Upper lobe of left lung (tissue), 6 donors: ENCODE results near the gene TRIM59. TPM values are rescaled to one million over a fixed set of nuclear protein-coding genes. Genes with fewer than 3 reads are reported as not detected.

Source experiments
- ATAC-seq, 2 donors: fragments of 200-7000 bp; cut with Tn5 transposase; one replicate each; pipeline ENCODE4 v1.9.1; 2022; ENCODE audit warnings: mild to moderate bottlenecking in 2 of 2, moderate library complexity in 2 of 2; ENCODE audit not compliant: low FRiP score in 2 of 2
- DNase-seq, 2 donors: peaks; one replicate each; pipeline ENCODE4 v3.0.0-alpha.2; 2019 to 2020
- H3K27ac ChIP-seq, 4 donors: fragments of 200-600 bp; sonication (generic); one replicate each; pipeline ENCODE4 v1.5.1; 2016 to 2019
- H3K27me3 ChIP-seq, 4 donors: fragments of 200-600 bp; sonication (generic); one replicate each; pipeline ENCODE4 v1.5.1; 2017 to 2019
- H3K36me3 ChIP-seq, 4 donors: fragments of 200-600 bp; sonication (generic); one replicate each; pipeline ENCODE4 v1.5.1; 2016 to 2019
- H3K4me1 ChIP-seq, 4 donors: fragments of 200-600 bp; sonication (generic); one replicate each; pipeline ENCODE4 v1.5.1; 2018 to 2019
- H3K4me3 ChIP-seq, 4 donors: fragments of 200-600 bp; sonication (generic); one replicate each; pipeline ENCODE4 v1.5.1; 2017 to 2019; ENCODE audit warnings: mild to moderate bottlenecking in 2 of 4, moderate library complexity in 1 of 4
- H3K9me3 ChIP-seq, 4 donors: fragments of 200-600 bp; sonication (generic); one replicate each; pipeline ENCODE4 v1.5.1; 2018 to 2019
- EP300 ChIP-seq, 4 donors: sonication (generic); formaldehyde crosslinking; IDR thresholded peaks; one replicate each; pipeline ENCODE4 v1.5.1; 2017; ENCODE audit warnings: antibody characterized with exemption in 4 of 4, control low read depth in 2 of 4
- POLR2A ChIP-seq, 4 donors: fragments of 450-650 bp; IDR thresholded peaks; one replicate each; pipeline ENCODE4 v1.5.1; 2016 to 2017; ENCODE audit warnings: antibody characterized with exemption in 4 of 4, mild to moderate bottlenecking in 2 of 4
- POLR2AphosphoS5 ChIP-seq, 2 donors: sonication (generic); formaldehyde crosslinking; IDR thresholded peaks; one replicate each; pipeline ENCODE4 v1.5.1; 2017; ENCODE audit warnings: antibody characterized with exemption in 2 of 2
- WGBS, 2 donors: methylation state at CpG; one replicate each; pipeline ENCODE4 v1.1.5; 2017 to 2018; 5-methylcytosine and 5-hydroxymethylcytosine counted together
- total RNA-seq, 6 donors: library from RNA; depleted of rRNA in 4 of 6; stranded (reverse); fragments of >200 nt in 4 of 6; gene quantifications; one replicate each; pipeline versions ENCODE4 v1.1.0 to v1.2.1, GENCODE V29; 2016 to 2021
- TF ChIP-seq, protein P1 (sequence below), 6 experiments: fragments of 450-650 bp in 4 of 6; fragments of 200-600 bp in 2 of 6; sonication (generic) in 2 of 6; IDR thresholded peaks; one replicate each; pipeline ENCODE4 v1.5.1; 2016 to 2019; ENCODE audit warnings: antibody characterized with exemption in 6 of 6
- donor health status: DM: no; HTN: no; CAD: no; lungs with moderate emphysema.
- donor health status: DM: no; HTN: yes; CAD: no; lungs with severe emphysema.

The TRIM59 gene
- total RNA-seq, 6 donors from 2014 or later: 1.6 to 7.1 (median 3.5) TPM

DNA sequence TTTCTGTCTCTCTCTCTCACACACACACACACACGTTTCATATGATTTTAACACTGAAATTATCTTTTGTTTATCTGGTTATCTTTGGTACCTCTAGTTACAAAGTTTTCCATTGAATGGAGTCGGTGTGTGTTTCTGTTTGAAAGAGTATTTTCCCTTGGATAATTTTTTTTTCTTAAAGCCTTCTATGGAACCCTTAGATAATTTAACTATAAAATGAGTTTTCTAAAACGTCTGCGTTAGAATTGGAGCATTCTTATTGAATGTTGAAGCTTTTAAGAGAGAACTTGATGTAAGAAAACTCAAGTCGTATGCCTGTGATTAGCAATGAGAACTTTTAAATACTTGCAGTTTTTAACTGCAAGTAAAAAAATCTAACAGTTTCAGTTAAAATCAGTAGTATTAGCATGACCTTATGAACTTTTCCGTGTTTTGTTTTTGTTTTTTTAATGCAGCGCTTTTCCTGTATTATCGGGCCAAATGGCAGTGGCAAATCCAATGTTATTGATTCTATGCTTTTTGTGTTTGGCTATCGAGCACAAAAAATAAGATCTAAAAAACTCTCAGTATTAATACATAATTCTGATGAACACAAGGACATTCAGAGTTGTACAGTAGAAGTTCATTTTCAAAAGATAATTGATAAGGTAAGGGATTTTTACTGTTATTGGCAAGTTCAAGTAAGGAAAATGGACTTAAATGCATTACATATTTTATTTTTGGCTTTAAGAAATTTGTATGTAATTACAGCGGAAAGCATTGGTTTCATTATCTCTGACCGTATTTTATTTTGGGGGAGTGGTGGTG lies 47.2 kb downstream of the TRIM59 start:
- H3K4me3 ChIP-seq: peak overlapping the region in 3 of 4 donors; percentile 84 to 93 (median 85)
- H3K27me3 ChIP-seq: no peaks in the 10 kb centered on the region
- peaks cover 16 to 42% (median 22%) of the 10 kb centered on the region in 4 donors for H3K4me1 ChIP-seq
- H3K36me3 ChIP-seq: peaks cover 0 to 6% (median 0%) of the 10 kb centered on the region in 4 donors
- 30 to 46% methylated on average over 11 of the region's 11 CpGs for WGBS, 2 donors
- no peak for DNase-seq
- no peaks in the 10 kb centered on the region for H3K9me3 ChIP-seq
- H3K27ac ChIP-seq: peak overlapping the region in 2 of 4 donors; percentile 90 to 96
- TF ChIP-seq, protein P1, sequence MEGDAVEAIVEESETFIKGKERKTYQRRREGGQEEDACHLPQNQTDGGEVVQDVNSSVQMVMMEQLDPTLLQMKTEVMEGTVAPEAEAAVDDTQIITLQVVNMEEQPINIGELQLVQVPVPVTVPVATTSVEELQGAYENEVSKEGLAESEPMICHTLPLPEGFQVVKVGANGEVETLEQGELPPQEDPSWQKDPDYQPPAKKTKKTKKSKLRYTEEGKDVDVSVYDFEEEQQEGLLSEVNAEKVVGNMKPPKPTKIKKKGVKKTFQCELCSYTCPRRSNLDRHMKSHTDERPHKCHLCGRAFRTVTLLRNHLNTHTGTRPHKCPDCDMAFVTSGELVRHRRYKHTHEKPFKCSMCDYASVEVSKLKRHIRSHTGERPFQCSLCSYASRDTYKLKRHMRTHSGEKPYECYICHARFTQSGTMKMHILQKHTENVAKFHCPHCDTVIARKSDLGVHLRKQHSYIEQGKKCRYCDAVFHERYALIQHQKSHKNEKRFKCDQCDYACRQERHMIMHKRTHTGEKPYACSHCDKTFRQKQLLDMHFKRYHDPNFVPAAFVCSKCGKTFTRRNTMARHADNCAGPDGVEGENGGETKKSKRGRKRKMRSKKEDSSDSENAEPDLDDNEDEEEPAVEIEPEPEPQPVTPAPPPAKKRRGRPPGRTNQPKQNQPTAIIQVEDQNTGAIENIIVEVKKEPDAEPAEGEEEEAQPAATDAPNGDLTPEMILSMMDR (IDR thresholded peaks at IDR 0.05): no peak
- TF ChIP-seq POLR2AphosphoS5 (IDR thresholded peaks at IDR 0.05) (no peak), EP300 (IDR thresholded peaks at IDR 0.05) (no peak), POLR2A (IDR thresholded peaks at IDR 0.05) (no peak)
- no peak for ATAC-seq

DNA sequence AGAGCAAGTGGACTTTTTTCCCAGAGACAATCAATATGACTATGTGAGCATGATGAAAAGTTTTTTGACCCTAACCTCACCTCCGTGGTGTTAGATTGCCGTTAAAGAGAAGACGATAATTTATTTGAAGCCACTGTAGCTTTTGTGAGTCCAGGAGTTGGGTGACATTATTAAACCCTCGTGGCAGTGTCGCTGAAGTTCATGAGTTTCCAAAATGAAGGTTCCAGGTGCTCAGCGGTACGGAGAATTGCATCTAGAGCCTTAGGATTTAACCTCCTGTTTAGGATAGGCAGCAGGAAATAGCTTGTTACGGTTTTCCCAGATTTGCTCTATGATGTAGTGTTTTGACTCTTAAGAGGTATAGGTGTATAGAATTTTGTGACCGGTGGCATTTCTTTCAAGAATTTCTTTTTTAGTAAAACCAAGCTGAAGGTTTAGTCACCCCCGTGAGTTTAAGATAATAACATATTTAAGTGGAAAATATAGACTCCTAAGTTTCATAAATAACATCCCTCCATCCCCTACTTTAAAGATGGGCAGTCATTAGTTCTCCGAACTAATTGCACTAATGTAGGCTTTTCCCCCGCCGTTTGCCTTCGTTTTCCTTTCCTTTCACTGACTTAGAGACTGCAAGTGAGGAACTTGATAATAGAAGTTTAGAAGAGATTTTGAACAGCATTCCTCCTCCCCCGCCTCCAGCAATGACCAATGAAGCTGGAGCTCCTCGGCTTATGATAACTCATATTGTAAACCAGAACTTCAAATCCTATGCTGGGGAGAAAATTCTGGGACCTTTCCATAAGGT lies 48.1 kb downstream of the TRIM59 start:
- Histone ChIP-seq H3K4me1 (peaks cover 16 to 42% (median 22%) of the 10 kb centered on the region in 4 donors), H3K27ac (peak overlapping the region; percentile 90 to 96 (median 91)), H3K27me3 (no peaks in the 10 kb centered on the region), H3K4me3 (peak overlapping the region in 3 of 4 donors; percentile 84 to 93 (median 85)), H3K9me3 (no peaks in the 10 kb centered on the region), H3K36me3 (no peaks in the 10 kb centered on the region)
- DNase-seq: peak in 1 of 2 donors; percentile 47
- WGBS, 2 donors: 10 to 14% methylated on average over 16 of the region's 16 CpGs
- no peak for ATAC-seq
- no peak for TF ChIP-seq POLR2AphosphoS5 (IDR thresholded peaks at IDR 0.05)
- no peak for TF ChIP-seq POLR2A (IDR thresholded peaks at IDR 0.05)
- TF ChIP-seq, protein P1 (IDR thresholded peaks at IDR 0.05): no peak
- TF ChIP-seq EP300 (IDR thresholded peaks at IDR 0.05): no peak

DNA sequence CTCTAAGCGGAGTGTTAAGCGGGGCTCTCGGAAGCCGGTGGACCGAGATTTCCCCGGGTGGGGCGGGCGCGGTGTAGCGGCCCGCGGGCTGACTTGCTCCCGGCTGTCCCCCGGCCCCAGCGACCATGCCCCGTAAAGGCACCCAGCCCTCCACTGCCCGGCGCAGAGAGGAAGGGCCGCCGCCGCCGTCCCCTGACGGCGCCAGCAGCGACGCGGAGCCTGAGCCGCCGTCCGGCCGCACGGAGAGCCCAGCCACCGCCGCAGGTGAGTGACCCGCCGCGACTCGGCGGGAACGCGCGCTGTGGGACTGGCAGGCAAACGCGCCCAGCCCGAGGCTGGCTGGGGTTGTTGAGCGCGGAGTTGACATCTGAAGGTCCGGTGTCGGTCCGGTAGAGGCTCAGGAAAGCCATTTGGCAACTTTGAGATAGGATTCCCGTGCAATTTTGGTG lies 48.9 kb downstream of the TRIM59 start:
- 0 to 1% methylated on average over 10 to 23 of the region's 51 CpGs for WGBS, 2 donors
- H3K4me1 ChIP-seq: peaks cover 16 to 42% (median 22%) of the 10 kb centered on the region in 4 donors
- H3K27ac ChIP-seq: peak overlapping the region; percentile 90 to 96 (median 91)
- H3K36me3 ChIP-seq: no peaks in the 10 kb centered on the region
- H3K4me3 ChIP-seq: peak overlapping the region; percentile 64 to 93 (median 84)
- no peaks in the 10 kb centered on the region for H3K27me3 ChIP-seq
- H3K9me3 ChIP-seq: no peaks in the 10 kb centered on the region
- DNase-seq: peak; percentile 26 to 90
- TF ChIP-seq POLR2AphosphoS5 (IDR thresholded peaks at IDR 0.05) (no peak), EP300 (IDR thresholded peaks at IDR 0.05) (no peak), POLR2A (IDR thresholded peaks at IDR 0.05) (peak in 1 of 4 donors; percentile 22)
- TF ChIP-seq, protein P1 (IDR thresholded peaks at IDR 0.05): no peak
- ATAC-seq: peak; percentile 11 to 15

DNA sequence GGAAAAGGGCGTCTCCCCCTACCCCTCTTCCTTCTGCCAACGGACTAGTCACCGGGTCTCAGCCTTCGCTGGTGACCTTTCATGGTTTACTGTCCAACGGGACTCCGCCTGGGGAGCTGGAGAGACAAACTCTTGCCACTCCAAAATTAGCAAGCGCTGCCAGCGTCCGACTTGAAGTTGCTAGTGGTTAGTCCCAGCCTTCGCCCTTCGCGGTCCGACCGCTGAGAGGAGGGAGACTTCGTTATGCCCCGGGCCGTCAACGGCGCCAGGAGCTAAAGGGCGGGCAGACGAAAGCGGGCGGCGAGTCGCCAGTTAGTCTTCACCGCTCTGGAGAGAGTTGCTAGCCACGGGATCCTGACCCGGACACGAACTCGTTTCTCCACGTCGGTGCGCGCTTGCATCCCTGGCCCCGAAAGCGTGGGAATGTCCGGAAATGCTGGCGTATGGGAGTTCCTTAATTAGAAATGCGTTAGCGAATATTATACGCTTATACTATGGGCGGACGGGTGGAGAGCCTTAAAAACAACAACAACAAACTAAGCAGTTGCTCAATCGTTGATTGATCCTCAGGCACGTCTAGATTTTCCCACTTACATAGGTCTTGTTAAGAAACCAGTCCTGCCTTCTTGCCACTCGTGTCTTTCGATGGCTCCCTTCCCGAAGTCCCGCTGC lies 49.4 kb downstream of the TRIM59 start:
- DNase-seq (peak; percentile 48 to 86), ATAC-seq (peak; percentile 42 to 54)
- Histone ChIP-seq H3K27me3 (no peaks in the 10 kb centered on the region), H3K9me3 (no peaks in the 10 kb centered on the region), H3K4me1 (peaks cover 16 to 42% (median 22%) of the 10 kb centered on the region in 4 donors), H3K36me3 (no peaks in the 10 kb centered on the region), H3K4me3 (peak overlapping the region; percentile 64 to 93 (median 84)), H3K27ac (peak overlapping the region; percentile 90 to 96 (median 91))
- WGBS, 2 donors: 0 to 1% methylated on average over 16 to 45 of the region's 49 CpGs
- TF ChIP-seq POLR2AphosphoS5 (IDR thresholded peaks at IDR 0.05) (no peak), POLR2A (IDR thresholded peaks at IDR 0.05) (no peak), EP300 (IDR thresholded peaks at IDR 0.05) (no peak)
